Measurements from ENCODE around the gene NCOA3.

DNA sequence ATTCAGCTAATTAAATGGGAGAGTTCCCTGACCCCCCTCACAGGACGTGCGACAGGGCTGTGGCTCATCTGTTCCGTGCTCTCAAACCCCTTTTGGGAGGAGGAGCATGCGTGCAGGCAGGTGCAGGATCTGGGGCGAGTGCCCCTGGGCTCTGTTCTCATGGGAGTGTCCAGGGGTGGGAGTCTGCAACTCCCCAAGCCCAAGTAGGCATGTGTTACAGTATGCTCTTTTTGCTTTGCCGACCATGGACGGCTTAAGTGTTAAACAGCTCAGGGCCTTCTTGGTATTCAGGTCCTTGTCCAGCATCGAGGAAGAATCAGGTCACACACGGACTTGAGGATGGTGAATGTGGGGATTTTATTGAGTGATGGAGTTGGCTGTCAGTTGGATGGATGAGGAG, 101.6 kb downstream of the NCOA3 start:
- TF ChIP-seq CTCF (conservative IDR thresholded peaks at IDR 0.05; ENCODE audit: low read depth, low read length) (no peak), EZH2 (IDR thresholded peaks at IDR 0.05; ENCODE audit: low read length, unreplicated experiment) (no peak), EZH2phosphoT487 (IDR thresholded peaks at IDR 0.05; ENCODE audit: borderline replicate concordance, low read length) (no peak)
